Measurements from ENCODE around the gene CAPN13. TPM values are rescaled to one million over a fixed set of nuclear protein-coding genes. Genes with fewer than 3 reads are reported as not detected.

The CAPN13 gene
- total and polyA plus RNA-seq, 2 experiments from 2014 or later, result 0.50 to 0.94 TPM

- Histone ChIP-seq H3K4me3 (no peak overlapping the region), H3K27me3 (ENCODE audit: insufficient read depth) (no peaks in the 10 kb centered on the region), H3K27ac (ENCODE audit: low read depth) (no peak overlapping the region), H3F3A (replicated peaks; ENCODE audit: low read depth) (no peaks in the 10 kb centered on the region), H3K4me2 (no peak overlapping the region), H3K9me2 (ENCODE audit: insufficient read depth) (0 out of 2 replicates have a peak, but pooled peaks cover 4% of the 10 kb centered on the region), H4K20me1 (replicated peaks; ENCODE audit: insufficient read depth) (no peaks in the 10 kb centered on the region), H2AFZ (peak overlapping the region; percentile 66; the same call in 1 of the 2 replicates), H3K4me1 (ENCODE audit: insufficient read depth) (peaks cover 13% of the 10 kb centered on the region), H3K79me2 (replicated peaks; ENCODE audit: insufficient read depth) (no peaks in the 10 kb centered on the region), H3K36me3 (ENCODE audit: insufficient read depth) (peaks cover 5% of the 10 kb centered on the region; the same call in 1 of the 2 replicates)
- ATAC-seq, result no peak
- H3K27ac Mint-ChIP-seq, result no peak overlapping the region
- peaks cover 7% of the 10 kb centered on the region for H3K4me1 Mint-ChIP-seq
- no peak overlapping the region for H3K4me3 Mint-ChIP-seq
- no peak for TF ChIP-seq CREB1 (CRISPR knock-in tag; IDR thresholded peaks at IDR 0.05; ENCODE audit: low read depth)
- TF ChIP-seq ZNF462 (CRISPR knock-in tag; IDR thresholded peaks at IDR 0.05), result no peak
- no peak for TF ChIP-seq STAT1 (IDR thresholded peaks at IDR 0.05; ENCODE audit: unreplicated experiment)
- TF ChIP-seq POLR2AphosphoS5 (IDR thresholded peaks at IDR 0.05; ENCODE audit: low read depth), result no peak
- no peak for TF ChIP-seq JUNB (IDR thresholded peaks at IDR 0.05; ENCODE audit: unreplicated experiment)
- no peak for TF ChIP-seq ZNF114 (CRISPR knock-in tag; IDR thresholded peaks at IDR 0.05)
- TF ChIP-seq ETS1 (IDR thresholded peaks at IDR 0.05), result no peak
- no peak for TF ChIP-seq EZH2 (IDR thresholded peaks at IDR 0.05; ENCODE audit: low read depth, unreplicated experiment)
- TF ChIP-seq NANOG (IDR thresholded peaks at IDR 0.05; ENCODE audit: borderline replicate concordance), result no peak
- TF ChIP-seq ZNF331 (CRISPR knock-in tag; IDR thresholded peaks at IDR 0.05; ENCODE audit: low read depth), result no peak
- no peak for TF ChIP-seq REST (IDR thresholded peaks at IDR 0.05; ENCODE audit: unreplicated experiment)
- TF ChIP-seq CTCF (conservative IDR thresholded peaks at IDR 0.05; ENCODE audit: low read depth in 2 of 2), result no peak
- TF ChIP-seq EZH2phosphoT487 (IDR thresholded peaks at IDR 0.05; ENCODE audit: unreplicated experiment), result no peak
- DNase-seq (ENCODE audit: low spot score), result no peak
- peaks cover 3% of the 10 kb centered on the region for H3K27me3 Mint-ChIP-seq (ENCODE audit: insufficient read depth, low read depth, poor library complexity)
- H3K36me3 Mint-ChIP-seq (ENCODE audit: low read depth), result peaks cover 4% of the 10 kb centered on the region; the same call in 2 of the 3 replicates
- H3K9me3 Mint-ChIP-seq, result peaks cover 12% of the 10 kb centered on the region
Measured at GRCh38 chr2:30821960-30822359, 14.7 kb upstream of the CAPN13 start.
